ENCODE measurements around the gene KRTAP2-4. TPM values are rescaled to one million over a fixed set of nuclear protein-coding genes. Genes with fewer than 3 reads are reported as not detected.

KRTAP2-4 gene
- total and polyA plus RNA-seq, 2 of the 13 experiments (the other 11 are each of a cell fraction or from before 2014, with no cell fraction given): not detected

- TF ChIP-seq ZMYM3 (CRISPR knock-in tag; IDR thresholded peaks at IDR 0.05): no peak
- no peak for TF ChIP-seq HDAC2 (CRISPR knock-in tag; IDR thresholded peaks at IDR 0.05)
- no peak for TF ChIP-seq GMEB2 (CRISPR knock-in tag; IDR thresholded peaks at IDR 0.05; ENCODE audit: low read depth)
- TF ChIP-seq ZNF75D (CRISPR knock-in tag; IDR thresholded peaks at IDR 0.05; ENCODE audit: borderline replicate concordance): no peak
- TF ChIP-seq ZNF292 (CRISPR knock-in tag; IDR thresholded peaks at IDR 0.05; ENCODE audit: borderline replicate concordance, low read depth): no peak
- no peak for TF ChIP-seq LCORL (IDR thresholded peaks at IDR 0.05)
- no peak for TF ChIP-seq LCORL (CRISPR knock-in tag; IDR thresholded peaks at IDR 0.05)
- no peak for TF ChIP-seq HOXA7 (CRISPR knock-in tag; IDR thresholded peaks at IDR 0.05)
- TF ChIP-seq TBL1XR1 (IDR thresholded peaks at IDR 0.05; ENCODE audit: borderline replicate concordance, low read length, partially characterized antibody): no peak
- peak; percentile 54; the same call in 1 of the 2 replicates for TF ChIP-seq ZNF792 (CRISPR knock-in tag; IDR thresholded peaks at IDR 0.05)
- no peak for TF ChIP-seq PLRG1 (conservative IDR thresholded peaks at IDR 0.05)
- TF ChIP-seq XBP1 (CRISPR knock-in tag; IDR thresholded peaks at IDR 0.05): no peak
- no peak for TF ChIP-seq HMG20B (CRISPR knock-in tag; conservative IDR thresholded peaks at IDR 0.05)
- no peak for TF ChIP-seq ZNF816 (CRISPR knock-in tag; IDR thresholded peaks at IDR 0.05; ENCODE audit: borderline replicate concordance)
- no peak for TF ChIP-seq SRSF4 (IDR thresholded peaks at IDR 0.05; ENCODE audit: low read depth, low read length, poor library complexity, severe bottlenecking)
- TF ChIP-seq NONO (IDR thresholded peaks at IDR 0.05): no peak
- no peak for TF ChIP-seq NONO (CRISPR knock-in tag; conservative IDR thresholded peaks at IDR 0.05)
- TF ChIP-seq FOXK1 (CRISPR knock-in tag; IDR thresholded peaks at IDR 0.05; ENCODE audit: borderline replicate concordance, low read depth): no peak
- TF ChIP-seq ELF4 (CRISPR knock-in tag; IDR thresholded peaks at IDR 0.05; ENCODE audit: borderline replicate concordance): no peak
- TF ChIP-seq ZNF883 (CRISPR knock-in tag; IDR thresholded peaks at IDR 0.05; ENCODE audit: not compliant biosample characterization): no peak
- no peak for TF ChIP-seq ZSCAN5A (CRISPR knock-in tag; IDR thresholded peaks at IDR 0.05; ENCODE audit: borderline replicate concordance)
- no peak for TF ChIP-seq DNMT3B (CRISPR knock-in tag; conservative IDR thresholded peaks at IDR 0.05)
- TF ChIP-seq ZSCAN30 (CRISPR knock-in tag; IDR thresholded peaks at IDR 0.05): no peak
- no peak for TF ChIP-seq ZNF484 (CRISPR knock-in tag; IDR thresholded peaks at IDR 0.05; ENCODE audit: borderline replicate concordance, low read depth)
- TF ChIP-seq NR2F6 (IDR thresholded peaks at IDR 0.05): peak; percentile 40; the same call in 1 of the 2 replicates
- TF ChIP-seq NR2F6 (CRISPR knock-in tag; IDR thresholded peaks at IDR 0.05): no peak
- no peak for TF ChIP-seq FOXP1 (IDR thresholded peaks at IDR 0.05)
- TF ChIP-seq FOXP1 (CRISPR knock-in tag; IDR thresholded peaks at IDR 0.05): no peak
- TF ChIP-seq HOXD1 (CRISPR knock-in tag; IDR thresholded peaks at IDR 0.05): no peak
- TF ChIP-seq NCOA1 (CRISPR knock-in tag; IDR thresholded peaks at IDR 0.05): no peak
Measured at GRCh38 chr17:41016578-41017215, 49.0 kb downstream of the KRTAP2-4 start (continued).

Data from HepG2 (cell line).